Liver (tissue), 9 donors: ENCODE data around the gene EDA. TPM values are rescaled to one million over a fixed set of nuclear protein-coding genes. Genes with fewer than 3 reads are reported as not detected.

Experiments
- DNase-seq: peaks from one replicate; pipeline ENCODE4 v3.0.0-alpha.2; 2017; ENCODE audit warnings: low spot score
- H3K27ac ChIP-seq, 2 donors: one replicate each; pipeline ENCODE4 v1.7.0; 2013; ENCODE audit warnings: inconsistent platforms in 2 of 2, low read length in 2 of 2, control low read depth in 1 of 2, low read depth in 1 of 2, mild to moderate bottlenecking in 1 of 2
- H3K27me3 ChIP-seq, 4 donors: one replicate each; pipeline versions ENCODE4 v1.6.1 to v1.7.0; 2013; ENCODE audit warnings: low read length in 3 of 4, inconsistent platforms in 1 of 4, mild to moderate bottlenecking in 1 of 4, moderate library complexity in 1 of 4; ENCODE audit not compliant: control insufficient read depth in 4 of 4, insufficient read depth in 4 of 4
- H3K36me3 ChIP-seq, 4 donors: one replicate each; pipeline versions ENCODE4 v1.6.1 to v1.7.0; 2013; ENCODE audit warnings: low read length in 3 of 4, mild to moderate bottlenecking in 3 of 4, low read depth in 1 of 4, moderate library complexity in 1 of 4; ENCODE audit not compliant: control insufficient read depth in 4 of 4, insufficient read depth in 3 of 4
- H3K4me1 ChIP-seq, 4 donors: one replicate each; pipeline versions ENCODE4 v1.6.1 to v1.7.0; 2013; ENCODE audit warnings: low read length in 3 of 4, mild to moderate bottlenecking in 3 of 4, moderate library complexity in 1 of 4; ENCODE audit not compliant: control insufficient read depth in 4 of 4, insufficient read depth in 4 of 4
- H3K4me3 ChIP-seq, 3 donors: one replicate each; pipeline versions ENCODE4 v1.6.1 to v1.7.0; 2013; ENCODE audit warnings: low read length in 3 of 3, control low read depth in 1 of 3, low read depth in 1 of 3, mild to moderate bottlenecking in 1 of 3
- H3K9ac ChIP-seq, 2 donors: one replicate each; pipeline ENCODE4 v1.7.0; 2013; ENCODE audit warnings: low read length in 2 of 2, mild to moderate bottlenecking in 2 of 2, moderate library complexity in 2 of 2, control low read depth in 1 of 2, low read depth in 1 of 2
- H3K9me3 ChIP-seq, 4 donors: one replicate each; pipeline versions ENCODE4 v1.6.1 to v1.7.0; 2013; ENCODE audit warnings: low read length in 3 of 4; ENCODE audit not compliant: control insufficient read depth in 4 of 4
- FOXA1 ChIP-seq: IDR thresholded peaks from 2 replicates; pipeline ENCODE4 v1.6.1; 2016; ENCODE audit warnings: antibody characterized with exemption
- FOXA2 ChIP-seq: IDR thresholded peaks from 2 replicates; pipeline ENCODE4 v1.6.1; 2016; ENCODE audit warnings: antibody characterized with exemption
- GABPA ChIP-seq, 2 donors: IDR thresholded peaks in 1 of 2; conservative IDR thresholded peaks in 1 of 2; 2 replicates each; pipeline ENCODE4 v1.6.1; 2016; ENCODE audit warnings: antibody characterized with exemption in 2 of 2, mild to moderate bottlenecking in 1 of 2, moderate library complexity in 1 of 2
- HNF4A ChIP-seq, 2 donors: conservative IDR thresholded peaks; 2 replicates each; pipeline ENCODE4 v1.6.1; 2016; ENCODE audit warnings: antibody characterized with exemption in 2 of 2, mild to moderate bottlenecking in 2 of 2
- HNF4G ChIP-seq: IDR thresholded peaks from 2 replicates; pipeline ENCODE4 v1.6.1; 2016; ENCODE audit warnings: antibody characterized with exemption
- JUND ChIP-seq, 2 donors: IDR thresholded peaks; 2 replicates each; pipeline ENCODE4 v1.6.1; 2016; ENCODE audit warnings: antibody characterized with exemption in 2 of 2
- NR2F2 ChIP-seq: IDR thresholded peaks from 2 replicates; pipeline ENCODE4 v1.6.1; 2016; ENCODE audit warnings: antibody characterized with exemption
- RAD21 ChIP-seq, 2 donors: IDR thresholded peaks; 2 replicates each; pipeline ENCODE4 v1.6.1; 2016; ENCODE audit warnings: antibody characterized with exemption in 2 of 2, mild to moderate bottlenecking in 2 of 2
- RXRA ChIP-seq, 2 donors: IDR thresholded peaks; 2 replicates each; pipeline ENCODE4 v1.6.1; 2017 to 2018; ENCODE audit warnings: antibody characterized with exemption in 2 of 2, mild to moderate bottlenecking in 1 of 2
- WGBS: extraction: QIAGEN DNeasy Blood & Tissue Kit; methylation state at CpG from one replicate; pipeline ENCODE4 v1.1.7; 2013; 5-methylcytosine and 5-hydroxymethylcytosine counted together
- polyA plus RNA-seq, 2 donors: library from polyadenylated mRNA; stranded (reverse) in 1 of 2; unstranded in 1 of 2; fragments of 200-250 nt in 1 of 2; fragments of >200 nt in 1 of 2; fragmentation: Nextera tagmentation in 1 of 2; extraction: Ambion mirVana in 1 of 2; gene quantifications; one replicate each; pipeline versions ENCODE4 v1.2.1 to v1.2.3, GENCODE V29; 2013 to 2015
- total RNA-seq, 2 donors: library from RNA; depleted of rRNA; stranded (reverse); fragments of >200 nt; gene quantifications; one replicate each; pipeline ENCODE4 v1.2.3, GENCODE V29; 2014
- TF ChIP-seq, protein P1 (sequence below): fragments of 150-350 bp; IDR thresholded peaks from 2 replicates; pipeline ENCODE4 v1.5.1; 2017; ENCODE audit warnings: improper control_type of control experiment, low read depth, low read length; ENCODE audit not compliant: missing input control
- TF ChIP-seq, protein P2 (sequence below): IDR thresholded peaks from 2 replicates; pipeline ENCODE4 v1.6.1; 2016; ENCODE audit warnings: antibody characterized with exemption
- TF ChIP-seq, protein P3 (sequence below): IDR thresholded peaks from 2 replicates; pipeline ENCODE4 v1.6.1; 2016; ENCODE audit warnings: antibody characterized with exemption
- TF ChIP-seq, protein P4 (sequence below): IDR thresholded peaks from 2 replicates; pipeline ENCODE4 v1.6.1; 2016; ENCODE audit warnings: antibody characterized with exemption
- donor health status: healthy.
- donor health status: healthy.
- donor health status: healthy.
- donor health status: healthy.
- donor health status: healthy.

Gene EDA
- total and polyA plus RNA-seq, 4 donors = 0.39 to 2.6 (median 1.5) TPM

DNA sequence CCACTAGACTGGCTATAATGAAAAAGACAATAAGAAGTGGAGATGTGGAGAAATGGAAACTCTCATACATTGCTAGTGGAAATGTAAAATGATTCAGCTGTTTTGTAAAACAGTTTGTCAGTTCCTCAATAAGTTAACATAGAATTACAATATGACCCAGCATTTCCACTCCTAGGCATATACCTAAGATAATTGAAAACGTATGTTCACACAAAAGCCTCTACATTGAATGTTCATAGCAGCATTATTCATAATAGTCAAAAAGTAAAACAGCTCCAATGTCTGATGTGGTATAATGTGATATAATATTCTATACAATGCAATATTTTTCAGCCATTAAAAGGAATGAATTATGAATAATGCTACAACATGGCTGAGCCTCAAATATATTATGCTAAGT is 10.2 kb downstream of the EDA start (continued):
- TF ChIP-seq, protein P1, sequence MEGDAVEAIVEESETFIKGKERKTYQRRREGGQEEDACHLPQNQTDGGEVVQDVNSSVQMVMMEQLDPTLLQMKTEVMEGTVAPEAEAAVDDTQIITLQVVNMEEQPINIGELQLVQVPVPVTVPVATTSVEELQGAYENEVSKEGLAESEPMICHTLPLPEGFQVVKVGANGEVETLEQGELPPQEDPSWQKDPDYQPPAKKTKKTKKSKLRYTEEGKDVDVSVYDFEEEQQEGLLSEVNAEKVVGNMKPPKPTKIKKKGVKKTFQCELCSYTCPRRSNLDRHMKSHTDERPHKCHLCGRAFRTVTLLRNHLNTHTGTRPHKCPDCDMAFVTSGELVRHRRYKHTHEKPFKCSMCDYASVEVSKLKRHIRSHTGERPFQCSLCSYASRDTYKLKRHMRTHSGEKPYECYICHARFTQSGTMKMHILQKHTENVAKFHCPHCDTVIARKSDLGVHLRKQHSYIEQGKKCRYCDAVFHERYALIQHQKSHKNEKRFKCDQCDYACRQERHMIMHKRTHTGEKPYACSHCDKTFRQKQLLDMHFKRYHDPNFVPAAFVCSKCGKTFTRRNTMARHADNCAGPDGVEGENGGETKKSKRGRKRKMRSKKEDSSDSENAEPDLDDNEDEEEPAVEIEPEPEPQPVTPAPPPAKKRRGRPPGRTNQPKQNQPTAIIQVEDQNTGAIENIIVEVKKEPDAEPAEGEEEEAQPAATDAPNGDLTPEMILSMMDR = no peak
- no peak for TF ChIP-seq HNF4A (conservative IDR thresholded peaks at IDR 0.05)

DNA sequence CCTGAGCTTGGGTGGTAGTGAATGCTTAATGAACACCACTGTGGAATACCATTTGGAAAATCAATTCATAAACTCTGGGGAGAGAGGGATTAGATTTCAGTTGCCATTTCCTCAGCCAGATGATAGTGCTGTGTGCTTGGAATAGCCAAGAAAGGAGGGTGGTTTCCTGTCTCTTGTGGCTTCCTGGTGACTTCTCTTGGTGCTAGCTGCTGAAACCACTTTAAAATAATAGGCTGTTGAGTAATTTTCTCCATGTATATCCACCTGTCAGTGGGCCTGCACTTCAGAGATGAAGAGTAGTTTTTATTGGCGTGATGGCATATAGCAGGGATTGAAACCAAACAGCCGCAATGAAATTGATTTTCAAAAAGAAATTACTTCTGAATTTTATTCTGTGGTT is 11.8 kb downstream of the EDA start:
- Histone ChIP-seq H3K36me3 (no peaks in the 10 kb centered on the region), H3K4me3 (no peak overlapping the region), H3K9ac (no peak overlapping the region), H3K27me3 (no peaks in the 10 kb centered on the region), H3K27ac (no peak overlapping the region), H3K4me1 (no peaks in the 10 kb centered on the region), H3K9me3 (no peaks in the 10 kb centered on the region)
- WGBS = 90% methylated on average over 2 of the region's 2 CpGs
- no peak for DNase-seq
- TF ChIP-seq HNF4G (no peak), GABPA (IDR thresholded peaks at IDR 0.05 in 1 of 2, conservative IDR thresholded peaks at IDR 0.05 in 1 of 2) (no peak)

DNA sequence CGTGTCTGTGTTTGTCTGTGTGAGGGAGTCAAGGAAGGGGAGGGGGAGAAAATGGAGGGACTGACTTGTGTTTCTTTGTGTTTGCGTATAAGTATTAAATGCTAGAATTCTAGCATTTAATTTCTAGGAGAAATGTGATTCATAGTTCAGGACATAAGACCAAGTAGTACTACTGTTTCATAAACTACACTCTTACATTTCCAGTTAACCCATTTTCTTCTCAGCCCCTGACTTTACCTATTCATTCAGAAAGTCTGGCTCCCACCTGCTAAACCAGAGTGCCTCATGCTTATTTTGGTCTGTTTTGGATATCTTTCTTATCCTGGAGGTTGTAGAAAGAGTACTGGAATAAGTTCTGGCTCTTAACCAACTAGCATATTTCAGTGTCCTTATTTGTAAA is 14.2 kb downstream of the EDA start:
- no peaks in the 10 kb centered on the region for H3K27me3 ChIP-seq
- no peak overlapping the region for H3K27ac ChIP-seq
- H3K4me1 ChIP-seq = no peaks in the 10 kb centered on the region
- DNase-seq = no peak
- WGBS = 93% methylated on average over 2 of the region's 2 CpGs
- no peaks in the 10 kb centered on the region for H3K36me3 ChIP-seq
- H3K9me3 ChIP-seq = no peaks in the 10 kb centered on the region
- H3K4me3 ChIP-seq = no peak overlapping the region
- no peak overlapping the region for H3K9ac ChIP-seq
- TF ChIP-seq, protein P2, sequence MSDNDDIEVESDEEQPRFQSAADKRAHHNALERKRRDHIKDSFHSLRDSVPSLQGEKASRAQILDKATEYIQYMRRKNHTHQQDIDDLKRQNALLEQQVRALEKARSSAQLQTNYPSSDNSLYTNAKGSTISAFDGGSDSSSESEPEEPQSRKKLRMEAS = no peak
- TF ChIP-seq, protein P3, sequence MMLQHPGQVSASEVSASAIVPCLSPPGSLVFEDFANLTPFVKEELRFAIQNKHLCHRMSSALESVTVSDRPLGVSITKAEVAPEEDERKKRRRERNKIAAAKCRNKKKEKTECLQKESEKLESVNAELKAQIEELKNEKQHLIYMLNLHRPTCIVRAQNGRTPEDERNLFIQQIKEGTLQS = no peak
- no peak for TF ChIP-seq FOXA1
- no peak for TF ChIP-seq FOXA2
- TF ChIP-seq RXRA (IDR thresholded peaks at IDR 0.05) = no peak
- TF ChIP-seq NR2F2 = no peak
- TF ChIP-seq HNF4G = no peak

DNA sequence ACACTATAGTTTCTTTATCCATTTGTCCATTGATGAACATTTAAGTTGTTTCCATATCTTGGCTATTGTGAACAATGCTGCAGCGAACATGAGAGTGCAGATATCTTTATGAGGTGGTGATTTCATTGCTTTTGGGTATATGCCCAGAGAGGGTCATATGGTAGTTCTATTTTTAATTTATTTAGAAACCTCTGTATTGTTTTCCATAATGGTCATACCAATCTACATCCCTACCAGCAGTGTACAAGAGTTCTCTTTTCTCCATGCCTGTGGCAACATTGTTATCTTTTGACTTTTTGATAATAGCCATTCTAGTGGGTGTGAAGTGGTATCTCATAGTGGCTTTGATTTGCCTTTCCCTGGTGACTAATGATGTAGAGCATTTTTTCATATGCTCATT is 48.8 kb downstream of the EDA start:
- no peak for DNase-seq
- H3K9me3 ChIP-seq = peaks cover 0 to 7% (median under 1%) of the 10 kb centered on the region in 4 donors
- H3K4me3 ChIP-seq = no peak overlapping the region
- no peaks in the 10 kb centered on the region for H3K27me3 ChIP-seq
- no peak overlapping the region for H3K27ac ChIP-seq
- 74% methylated on average over 1 of the region's 1 CpG for WGBS
- H3K36me3 ChIP-seq = no peaks in the 10 kb centered on the region
- no peaks in the 10 kb centered on the region for H3K4me1 ChIP-seq
- H3K9ac ChIP-seq = no peak overlapping the region
- no peak for TF ChIP-seq JUND (IDR thresholded peaks at IDR 0.05)
- no peak for TF ChIP-seq RAD21 (IDR thresholded peaks at IDR 0.05)
- no peak for TF ChIP-seq GABPA (IDR thresholded peaks at IDR 0.05 in 1 of 2, conservative IDR thresholded peaks at IDR 0.05 in 1 of 2)
- no peak for TF ChIP-seq NR2F2
- no peak for TF ChIP-seq HNF4A (conservative IDR thresholded peaks at IDR 0.05)
- no peak for TF ChIP-seq HNF4G
- TF ChIP-seq, protein P1 = no peak
- TF ChIP-seq RXRA (IDR thresholded peaks at IDR 0.05) = no peak
- TF ChIP-seq, protein P2 = no peak
- TF ChIP-seq FOXA2 = no peak
- TF ChIP-seq, protein P4, sequence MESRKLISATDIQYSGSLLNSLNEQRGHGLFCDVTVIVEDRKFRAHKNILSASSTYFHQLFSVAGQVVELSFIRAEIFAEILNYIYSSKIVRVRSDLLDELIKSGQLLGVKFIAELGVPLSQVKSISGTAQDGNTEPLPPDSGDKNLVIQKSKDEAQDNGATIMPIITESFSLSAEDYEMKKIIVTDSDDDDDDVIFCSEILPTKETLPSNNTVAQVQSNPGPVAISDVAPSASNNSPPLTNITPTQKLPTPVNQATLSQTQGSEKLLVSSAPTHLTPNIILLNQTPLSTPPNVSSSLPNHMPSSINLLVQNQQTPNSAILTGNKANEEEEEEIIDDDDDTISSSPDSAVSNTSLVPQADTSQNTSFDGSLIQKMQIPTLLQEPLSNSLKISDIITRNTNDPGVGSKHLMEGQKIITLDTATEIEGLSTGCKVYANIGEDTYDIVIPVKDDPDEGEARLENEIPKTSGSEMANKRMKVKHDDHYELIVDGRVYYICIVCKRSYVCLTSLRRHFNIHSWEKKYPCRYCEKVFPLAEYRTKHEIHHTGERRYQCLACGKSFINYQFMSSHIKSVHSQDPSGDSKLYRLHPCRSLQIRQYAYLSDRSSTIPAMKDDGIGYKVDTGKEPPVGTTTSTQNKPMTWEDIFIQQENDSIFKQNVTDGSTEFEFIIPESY = no peak
